SH-SY5Y (cell line): ENCODE results near the gene THSD7A.

Source experiments
- GATA2 ChIP-seq: IDR thresholded peaks from 2 replicates; pipeline ENCODE4 v1.6.1; 2011; ENCODE audit warnings: mild to moderate bottlenecking, low read depth, low read length
- GATA3 ChIP-seq: IDR thresholded peaks from 2 replicates; pipeline ENCODE4 v1.6.1; 2011; ENCODE audit warnings: low read depth, mild to moderate bottlenecking, low read length, moderate library complexity

GRCh38 chr7:11473220-11473619, 358.8 kb downstream of the THSD7A start:
- no peak for TF ChIP-seq GATA3
- no peak for TF ChIP-seq GATA2
